ENCODE measurements around the gene CHODL.

- TF ChIP-seq GABPA (IDR thresholded peaks at IDR 0.05; ENCODE audit: low read depth) (no peak), POLR2AphosphoS5 (IDR thresholded peaks at IDR 0.05; ENCODE audit: low read depth) (no peak), SPI1 (IDR thresholded peaks at IDR 0.05; ENCODE audit: borderline replicate concordance, low read depth) (no peak)
- TF ChIP-seq, protein P1, sequence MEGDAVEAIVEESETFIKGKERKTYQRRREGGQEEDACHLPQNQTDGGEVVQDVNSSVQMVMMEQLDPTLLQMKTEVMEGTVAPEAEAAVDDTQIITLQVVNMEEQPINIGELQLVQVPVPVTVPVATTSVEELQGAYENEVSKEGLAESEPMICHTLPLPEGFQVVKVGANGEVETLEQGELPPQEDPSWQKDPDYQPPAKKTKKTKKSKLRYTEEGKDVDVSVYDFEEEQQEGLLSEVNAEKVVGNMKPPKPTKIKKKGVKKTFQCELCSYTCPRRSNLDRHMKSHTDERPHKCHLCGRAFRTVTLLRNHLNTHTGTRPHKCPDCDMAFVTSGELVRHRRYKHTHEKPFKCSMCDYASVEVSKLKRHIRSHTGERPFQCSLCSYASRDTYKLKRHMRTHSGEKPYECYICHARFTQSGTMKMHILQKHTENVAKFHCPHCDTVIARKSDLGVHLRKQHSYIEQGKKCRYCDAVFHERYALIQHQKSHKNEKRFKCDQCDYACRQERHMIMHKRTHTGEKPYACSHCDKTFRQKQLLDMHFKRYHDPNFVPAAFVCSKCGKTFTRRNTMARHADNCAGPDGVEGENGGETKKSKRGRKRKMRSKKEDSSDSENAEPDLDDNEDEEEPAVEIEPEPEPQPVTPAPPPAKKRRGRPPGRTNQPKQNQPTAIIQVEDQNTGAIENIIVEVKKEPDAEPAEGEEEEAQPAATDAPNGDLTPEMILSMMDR (IDR thresholded peaks at IDR 0.05; ENCODE audit: insufficient read depth, low read length), result no peak
- TF ChIP-seq, protein P2, sequence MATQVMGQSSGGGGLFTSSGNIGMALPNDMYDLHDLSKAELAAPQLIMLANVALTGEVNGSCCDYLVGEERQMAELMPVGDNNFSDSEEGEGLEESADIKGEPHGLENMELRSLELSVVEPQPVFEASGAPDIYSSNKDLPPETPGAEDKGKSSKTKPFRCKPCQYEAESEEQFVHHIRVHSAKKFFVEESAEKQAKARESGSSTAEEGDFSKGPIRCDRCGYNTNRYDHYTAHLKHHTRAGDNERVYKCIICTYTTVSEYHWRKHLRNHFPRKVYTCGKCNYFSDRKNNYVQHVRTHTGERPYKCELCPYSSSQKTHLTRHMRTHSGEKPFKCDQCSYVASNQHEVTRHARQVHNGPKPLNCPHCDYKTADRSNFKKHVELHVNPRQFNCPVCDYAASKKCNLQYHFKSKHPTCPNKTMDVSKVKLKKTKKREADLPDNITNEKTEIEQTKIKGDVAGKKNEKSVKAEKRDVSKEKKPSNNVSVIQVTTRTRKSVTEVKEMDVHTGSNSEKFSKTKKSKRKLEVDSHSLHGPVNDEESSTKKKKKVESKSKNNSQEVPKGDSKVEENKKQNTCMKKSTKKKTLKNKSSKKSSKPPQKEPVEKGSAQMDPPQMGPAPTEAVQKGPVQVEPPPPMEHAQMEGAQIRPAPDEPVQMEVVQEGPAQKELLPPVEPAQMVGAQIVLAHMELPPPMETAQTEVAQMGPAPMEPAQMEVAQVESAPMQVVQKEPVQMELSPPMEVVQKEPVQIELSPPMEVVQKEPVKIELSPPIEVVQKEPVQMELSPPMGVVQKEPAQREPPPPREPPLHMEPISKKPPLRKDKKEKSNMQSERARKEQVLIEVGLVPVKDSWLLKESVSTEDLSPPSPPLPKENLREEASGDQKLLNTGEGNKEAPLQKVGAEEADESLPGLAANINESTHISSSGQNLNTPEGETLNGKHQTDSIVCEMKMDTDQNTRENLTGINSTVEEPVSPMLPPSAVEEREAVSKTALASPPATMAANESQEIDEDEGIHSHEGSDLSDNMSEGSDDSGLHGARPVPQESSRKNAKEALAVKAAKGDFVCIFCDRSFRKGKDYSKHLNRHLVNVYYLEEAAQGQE (IDR thresholded peaks at IDR 0.05; ENCODE audit: insufficient replicate concordance, low read depth), result no peak
Observed at GRCh38 chr21:18285379-18285778, 40.7 kb downstream of the CHODL start.

Data from HL-60 (cell line).